ENCODE results near the gene CTSW. TPM values are rescaled to one million over a fixed set of nuclear protein-coding genes. Genes with fewer than 3 reads are reported as not detected.

Gene CTSW
- total RNA-seq, 1 experiment from 2014 or later = not detected

- TF ChIP-seq ZNF532 (CRISPR knock-in tag; IDR thresholded peaks at IDR 0.05; ENCODE audit: borderline replicate concordance) (no peak), ZNF317 (CRISPR knock-in tag; IDR thresholded peaks at IDR 0.05; ENCODE audit: borderline replicate concordance, low read depth) (no peak), FOXK1 (CRISPR knock-in tag; IDR thresholded peaks at IDR 0.05) (peak; percentile 81; the same call in 1 of the 2 replicates), NR1H2 (CRISPR knock-in tag; IDR thresholded peaks at IDR 0.05) (no peak), ZNF219 (CRISPR knock-in tag; IDR thresholded peaks at IDR 0.05; ENCODE audit: borderline replicate concordance) (no peak), ESRRA (CRISPR knock-in tag; IDR thresholded peaks at IDR 0.05; ENCODE audit: borderline replicate concordance) (0 out of 2 replicates have a peak, but pooled peaks have one; percentile 34), TEAD1 (CRISPR knock-in tag; IDR thresholded peaks at IDR 0.05) (no peak; the same call in 1 of the 2 replicates), NFE2L1 (CRISPR knock-in tag; IDR thresholded peaks at IDR 0.05) (no peak; the same call in 1 of the 2 replicates), ZSCAN18 (CRISPR knock-in tag; IDR thresholded peaks at IDR 0.05) (no peak), E2F1 (CRISPR knock-in tag; IDR thresholded peaks at IDR 0.05) (no peak), TP53 (CRISPR knock-in tag; IDR thresholded peaks at IDR 0.05) (peak; percentile 85; the same call in 1 of the 2 replicates), CREM (CRISPR knock-in tag; IDR thresholded peaks at IDR 0.05) (peak; percentile 76; the same call in 1 of the 2 replicates), HMGXB4 (CRISPR knock-in tag; IDR thresholded peaks at IDR 0.05) (no peak), SMAD4 (CRISPR knock-in tag; IDR thresholded peaks at IDR 0.05) (no peak), SP1 (CRISPR knock-in tag; conservative IDR thresholded peaks at IDR 0.05) (peak; percentile 99), USF2 (CRISPR knock-in tag; IDR thresholded peaks at IDR 0.05) (peak; percentile 92)
- TF ChIP-seq, protein P1, sequence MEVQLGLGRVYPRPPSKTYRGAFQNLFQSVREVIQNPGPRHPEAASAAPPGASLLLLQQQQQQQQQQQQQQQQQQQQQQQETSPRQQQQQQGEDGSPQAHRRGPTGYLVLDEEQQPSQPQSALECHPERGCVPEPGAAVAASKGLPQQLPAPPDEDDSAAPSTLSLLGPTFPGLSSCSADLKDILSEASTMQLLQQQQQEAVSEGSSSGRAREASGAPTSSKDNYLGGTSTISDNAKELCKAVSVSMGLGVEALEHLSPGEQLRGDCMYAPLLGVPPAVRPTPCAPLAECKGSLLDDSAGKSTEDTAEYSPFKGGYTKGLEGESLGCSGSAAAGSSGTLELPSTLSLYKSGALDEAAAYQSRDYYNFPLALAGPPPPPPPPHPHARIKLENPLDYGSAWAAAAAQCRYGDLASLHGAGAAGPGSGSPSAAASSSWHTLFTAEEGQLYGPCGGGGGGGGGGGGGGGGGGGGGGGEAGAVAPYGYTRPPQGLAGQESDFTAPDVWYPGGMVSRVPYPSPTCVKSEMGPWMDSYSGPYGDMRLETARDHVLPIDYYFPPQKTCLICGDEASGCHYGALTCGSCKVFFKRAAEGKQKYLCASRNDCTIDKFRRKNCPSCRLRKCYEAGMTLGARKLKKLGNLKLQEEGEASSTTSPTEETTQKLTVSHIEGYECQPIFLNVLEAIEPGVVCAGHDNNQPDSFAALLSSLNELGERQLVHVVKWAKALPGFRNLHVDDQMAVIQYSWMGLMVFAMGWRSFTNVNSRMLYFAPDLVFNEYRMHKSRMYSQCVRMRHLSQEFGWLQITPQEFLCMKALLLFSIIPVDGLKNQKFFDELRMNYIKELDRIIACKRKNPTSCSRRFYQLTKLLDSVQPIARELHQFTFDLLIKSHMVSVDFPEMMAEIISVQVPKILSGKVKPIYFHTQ (CRISPR knock-in tag; IDR thresholded peaks at IDR 0.05) = no peak
- TF ChIP-seq, protein P2, sequence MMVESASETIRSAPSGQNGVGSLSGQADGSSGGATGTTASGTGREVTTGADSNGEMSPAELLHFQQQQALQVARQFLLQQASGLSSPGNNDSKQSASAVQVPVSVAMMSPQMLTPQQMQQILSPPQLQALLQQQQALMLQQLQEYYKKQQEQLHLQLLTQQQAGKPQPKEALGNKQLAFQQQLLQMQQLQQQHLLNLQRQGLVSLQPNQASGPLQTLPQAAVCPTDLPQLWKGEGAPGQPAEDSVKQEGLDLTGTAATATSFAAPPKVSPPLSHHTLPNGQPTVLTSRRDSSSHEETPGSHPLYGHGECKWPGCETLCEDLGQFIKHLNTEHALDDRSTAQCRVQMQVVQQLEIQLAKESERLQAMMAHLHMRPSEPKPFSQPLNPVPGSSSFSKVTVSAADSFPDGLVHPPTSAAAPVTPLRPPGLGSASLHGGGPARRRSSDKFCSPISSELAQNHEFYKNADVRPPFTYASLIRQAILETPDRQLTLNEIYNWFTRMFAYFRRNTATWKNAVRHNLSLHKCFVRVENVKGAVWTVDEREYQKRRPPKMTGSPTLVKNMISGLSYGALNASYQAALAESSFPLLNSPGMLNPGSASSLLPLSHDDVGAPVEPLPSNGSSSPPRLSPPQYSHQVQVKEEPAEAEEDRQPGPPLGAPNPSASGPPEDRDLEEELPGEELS (CRISPR knock-in tag; IDR thresholded peaks at IDR 0.05) = 0 out of 2 replicates have a peak, but pooled peaks have one; percentile 59
- TF ChIP-seq, protein P3, sequence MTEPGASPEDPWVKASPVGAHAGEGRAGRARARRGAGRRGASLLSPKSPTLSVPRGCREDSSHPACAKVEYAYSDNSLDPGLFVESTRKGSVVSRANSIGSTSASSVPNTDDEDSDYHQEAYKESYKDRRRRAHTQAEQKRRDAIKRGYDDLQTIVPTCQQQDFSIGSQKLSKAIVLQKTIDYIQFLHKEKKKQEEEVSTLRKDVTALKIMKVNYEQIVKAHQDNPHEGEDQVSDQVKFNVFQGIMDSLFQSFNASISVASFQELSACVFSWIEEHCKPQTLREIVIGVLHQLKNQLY (CRISPR knock-in tag; IDR thresholded peaks at IDR 0.05) = no peak
- TF ChIP-seq, protein P4, sequence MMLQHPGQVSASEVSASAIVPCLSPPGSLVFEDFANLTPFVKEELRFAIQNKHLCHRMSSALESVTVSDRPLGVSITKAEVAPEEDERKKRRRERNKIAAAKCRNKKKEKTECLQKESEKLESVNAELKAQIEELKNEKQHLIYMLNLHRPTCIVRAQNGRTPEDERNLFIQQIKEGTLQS (CRISPR knock-in tag; conservative IDR thresholded peaks at IDR 0.05) = no peak
- TF ChIP-seq, protein P5, sequence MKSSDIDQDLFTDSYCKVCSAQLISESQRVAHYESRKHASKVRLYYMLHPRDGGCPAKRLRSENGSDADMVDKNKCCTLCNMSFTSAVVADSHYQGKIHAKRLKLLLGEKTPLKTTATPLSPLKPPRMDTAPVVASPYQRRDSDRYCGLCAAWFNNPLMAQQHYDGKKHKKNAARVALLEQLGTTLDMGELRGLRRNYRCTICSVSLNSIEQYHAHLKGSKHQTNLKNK (CRISPR knock-in tag; IDR thresholded peaks at IDR 0.05) = no peak
These were observed 46.2 kb upstream of the CTSW start, which contains the start of gene SNX32 (continued) for GRCh38 chr11:65833297-65834030.
